Measurements from ENCODE around the gene STAT2. TPM values are rescaled to one million over a fixed set of nuclear protein-coding genes. Genes with fewer than 3 reads are reported as not detected.

Gene STAT2
- total and polyA plus RNA-seq, 9 of the 15 experiments (the other 6 are each of a cell fraction or from before 2014, with no cell fraction given): 15.5 to 46.9 (median 40.1) TPM

DNA sequence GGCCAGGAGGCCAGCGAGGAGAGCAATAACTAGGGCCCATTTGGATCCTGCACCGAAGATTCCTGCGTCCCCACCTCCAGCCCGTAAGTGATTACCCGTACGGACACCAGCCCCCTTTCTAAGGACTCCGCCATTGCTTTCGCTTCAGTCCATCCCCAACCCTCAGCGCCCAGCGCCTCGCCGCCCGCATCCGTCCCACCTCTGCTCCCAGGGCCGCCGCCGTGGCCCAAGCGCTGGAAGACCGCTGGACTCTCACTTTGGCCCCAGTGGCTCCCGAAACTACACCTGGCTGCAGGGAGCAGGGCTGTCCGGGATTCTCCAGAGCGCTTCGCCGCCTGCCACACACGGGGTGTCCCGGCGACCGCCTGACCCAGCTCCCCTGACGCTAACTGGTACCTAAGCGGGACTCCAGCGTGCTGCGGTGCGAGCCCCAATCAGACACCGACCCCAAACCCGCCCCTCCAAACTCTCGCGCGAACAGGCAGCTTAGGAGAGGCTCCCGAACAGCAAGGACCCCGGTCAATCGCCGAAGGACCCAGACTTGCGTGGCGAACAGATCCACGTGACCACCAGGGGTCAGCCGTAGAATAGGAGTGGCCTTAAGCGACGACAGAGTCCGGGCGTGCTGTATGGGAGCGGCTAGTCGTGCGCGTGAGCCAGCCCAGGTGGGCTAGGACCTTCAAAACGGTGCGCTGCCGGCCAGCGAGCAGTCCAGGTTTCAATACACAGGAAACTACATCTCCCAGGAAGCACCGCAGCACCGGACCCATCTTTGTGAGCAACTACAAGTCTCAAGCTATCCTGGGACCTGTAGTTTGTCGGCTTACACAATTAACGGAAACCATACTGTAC is 44.1 kb downstream of the STAT2 start, which contains the start of gene CNPY2 (continued):
- no peak for TF ChIP-seq ZNF407 (IDR thresholded peaks at IDR 0.05; ENCODE audit: low read depth)
- TF ChIP-seq ETV6 (IDR thresholded peaks at IDR 0.05; ENCODE audit: borderline replicate concordance in 1 of 2, low read depth in 2 of 2, low read length in 1 of 2): no peak
- no peak for TF ChIP-seq ETV6 (CRISPR knock-in tag; IDR thresholded peaks at IDR 0.05; ENCODE audit: borderline replicate concordance)
- TF ChIP-seq, protein P1, sequence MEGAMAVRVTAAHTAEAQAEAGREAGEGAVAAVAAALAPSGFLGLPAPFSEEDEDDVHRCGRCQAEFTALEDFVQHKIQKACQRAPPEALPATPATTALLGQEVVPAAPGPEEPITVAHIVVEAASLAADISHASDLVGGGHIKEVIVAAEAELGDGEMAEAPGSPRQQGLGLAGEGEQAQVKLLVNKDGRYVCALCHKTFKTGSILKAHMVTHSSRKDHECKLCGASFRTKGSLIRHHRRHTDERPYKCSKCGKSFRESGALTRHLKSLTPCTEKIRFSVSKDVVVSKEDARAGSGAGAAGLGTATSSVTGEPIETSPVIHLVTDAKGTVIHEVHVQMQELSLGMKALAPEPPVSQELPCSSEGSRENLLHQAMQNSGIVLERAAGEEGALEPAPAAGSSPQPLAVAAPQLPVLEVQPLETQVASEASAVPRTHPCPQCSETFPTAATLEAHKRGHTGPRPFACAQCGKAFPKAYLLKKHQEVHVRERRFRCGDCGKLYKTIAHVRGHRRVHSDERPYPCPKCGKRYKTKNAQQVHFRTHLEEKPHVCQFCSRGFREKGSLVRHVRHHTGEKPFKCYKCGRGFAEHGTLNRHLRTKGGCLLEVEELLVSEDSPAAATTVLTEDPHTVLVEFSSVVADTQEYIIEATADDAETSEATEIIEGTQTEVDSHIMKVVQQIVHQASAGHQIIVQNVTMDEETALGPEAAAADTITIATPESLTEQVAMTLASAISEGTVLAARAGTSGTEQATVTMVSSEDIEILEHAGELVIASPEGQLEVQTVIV (CRISPR knock-in tag; IDR thresholded peaks at IDR 0.05; ENCODE audit: borderline replicate concordance): no peak
- TF ChIP-seq, protein P2, sequence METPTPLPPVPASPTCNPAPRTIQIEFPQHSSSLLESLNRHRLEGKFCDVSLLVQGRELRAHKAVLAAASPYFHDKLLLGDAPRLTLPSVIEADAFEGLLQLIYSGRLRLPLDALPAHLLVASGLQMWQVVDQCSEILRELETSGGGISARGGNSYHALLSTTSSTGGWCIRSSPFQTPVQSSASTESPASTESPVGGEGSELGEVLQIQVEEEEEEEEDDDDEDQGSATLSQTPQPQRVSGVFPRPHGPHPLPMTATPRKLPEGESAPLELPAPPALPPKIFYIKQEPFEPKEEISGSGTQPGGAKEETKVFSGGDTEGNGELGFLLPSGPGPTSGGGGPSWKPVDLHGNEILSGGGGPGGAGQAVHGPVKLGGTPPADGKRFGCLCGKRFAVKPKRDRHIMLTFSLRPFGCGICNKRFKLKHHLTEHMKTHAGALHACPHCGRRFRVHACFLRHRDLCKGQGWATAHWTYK (CRISPR knock-in tag; IDR thresholded peaks at IDR 0.05): 0 out of 2 replicates have a peak, but pooled peaks have one; percentile 21
- TF ChIP-seq, protein P3, sequence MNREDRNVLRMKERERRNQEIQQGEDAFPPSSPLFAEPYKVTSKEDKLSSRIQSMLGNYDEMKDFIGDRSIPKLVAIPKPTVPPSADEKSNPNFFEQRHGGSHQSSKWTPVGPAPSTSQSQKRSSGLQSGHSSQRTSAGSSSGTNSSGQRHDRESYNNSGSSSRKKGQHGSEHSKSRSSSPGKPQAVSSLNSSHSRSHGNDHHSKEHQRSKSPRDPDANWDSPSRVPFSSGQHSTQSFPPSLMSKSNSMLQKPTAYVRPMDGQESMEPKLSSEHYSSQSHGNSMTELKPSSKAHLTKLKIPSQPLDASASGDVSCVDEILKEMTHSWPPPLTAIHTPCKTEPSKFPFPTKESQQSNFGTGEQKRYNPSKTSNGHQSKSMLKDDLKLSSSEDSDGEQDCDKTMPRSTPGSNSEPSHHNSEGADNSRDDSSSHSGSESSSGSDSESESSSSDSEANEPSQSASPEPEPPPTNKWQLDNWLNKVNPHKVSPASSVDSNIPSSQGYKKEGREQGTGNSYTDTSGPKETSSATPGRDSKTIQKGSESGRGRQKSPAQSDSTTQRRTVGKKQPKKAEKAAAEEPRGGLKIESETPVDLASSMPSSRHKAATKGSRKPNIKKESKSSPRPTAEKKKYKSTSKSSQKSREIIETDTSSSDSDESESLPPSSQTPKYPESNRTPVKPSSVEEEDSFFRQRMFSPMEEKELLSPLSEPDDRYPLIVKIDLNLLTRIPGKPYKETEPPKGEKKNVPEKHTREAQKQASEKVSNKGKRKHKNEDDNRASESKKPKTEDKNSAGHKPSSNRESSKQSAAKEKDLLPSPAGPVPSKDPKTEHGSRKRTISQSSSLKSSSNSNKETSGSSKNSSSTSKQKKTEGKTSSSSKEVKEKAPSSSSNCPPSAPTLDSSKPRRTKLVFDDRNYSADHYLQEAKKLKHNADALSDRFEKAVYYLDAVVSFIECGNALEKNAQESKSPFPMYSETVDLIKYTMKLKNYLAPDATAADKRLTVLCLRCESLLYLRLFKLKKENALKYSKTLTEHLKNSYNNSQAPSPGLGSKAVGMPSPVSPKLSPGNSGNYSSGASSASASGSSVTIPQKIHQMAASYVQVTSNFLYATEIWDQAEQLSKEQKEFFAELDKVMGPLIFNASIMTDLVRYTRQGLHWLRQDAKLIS (CRISPR knock-in tag; IDR thresholded peaks at IDR 0.05): no peak
- peak; percentile 55; the same call in 1 of the 2 replicates for TF ChIP-seq GABPA (tag; conservative IDR thresholded peaks at IDR 0.05; ENCODE audit: low read depth)

Measured in K562 (cell line).